K562 (cell line): ENCODE data around the gene LLGL1. TPM values are rescaled to one million over a fixed set of nuclear protein-coding genes. Genes with fewer than 3 reads are reported as not detected.

Source experiments
- ATF7 ChIP-seq: fragments of 450-650 bp; IDR thresholded peaks from 2 replicates; pipeline ENCODE4 v1.7.1; 2014; ENCODE audit warnings: mild to moderate bottlenecking, moderate library complexity
- CXXC5 ChIP-seq: fragments of 250-450 bp; sonication (Bioruptor Pico); IDR thresholded peaks from 2 replicates; pipeline ENCODE4 v1.8.0; 2022; ENCODE audit warnings: inconsistent platforms, mild to moderate bottlenecking, moderate library complexity
- DNMT1 ChIP-seq: fragments of 450-650 bp; IDR thresholded peaks from 2 replicates; pipeline ENCODE4 v1.6.1; 2016; ENCODE audit warnings: antibody characterized with exemption, mild to moderate bottlenecking
- E2F3 ChIP-seq: fragments of 250-450 bp; sonication (Bioruptor Pico); IDR thresholded peaks from 2 replicates; pipeline ENCODE4 v1.4.0; 2020; ENCODE audit warnings: mild to moderate bottlenecking
- FOS ChIP-seq: IDR thresholded peaks from 3 replicates; pipeline ENCODE4 v1.6.1; 2011; ENCODE audit not compliant: insufficient read length; ENCODE audit errors: extremely low read depth
- NFATC3 ChIP-seq: fragments of 450-650 bp; IDR thresholded peaks from 2 replicates; pipeline ENCODE4 v1.6.1; 2017; ENCODE audit warnings: mild to moderate bottlenecking
- NRF1 ChIP-seq, 2 experiments: fragments of 450-650 bp; IDR thresholded peaks in 1 of 2; conservative IDR thresholded peaks in 1 of 2; 2 replicates each; pipeline ENCODE4 v1.6.1; 2014; ENCODE audit warnings: mild to moderate bottlenecking in 2 of 2
- POLR2AphosphoS2 ChIP-seq: IDR thresholded peaks from 2 replicates; pipeline ENCODE4 v1.6.1; 2012; ENCODE audit warnings: low read length, improper control_type of control experiment
- POLR2G ChIP-seq: fragments of 200-400 bp; formaldehyde crosslinking; IDR thresholded peaks from 2 replicates; pipeline ENCODE4 v1.6.1; 2017; ENCODE audit warnings: low read depth, mild to moderate bottlenecking, antibody characterized with exemption, low read length, moderate library complexity
- RBFOX2 ChIP-seq: fragments of 200-400 bp; formaldehyde crosslinking; IDR thresholded peaks from 2 replicates; pipeline ENCODE4 v1.6.1; 2017; ENCODE audit warnings: low read depth, mild to moderate bottlenecking, low read length, moderate library complexity
- SIRT6 ChIP-seq: IDR thresholded peaks from one replicate; pipeline ENCODE4 v1.6.1; 2012; ENCODE audit warnings: low read depth, mild to moderate bottlenecking, control low read depth, inconsistent platforms, low read length, moderate library complexity
- SIX5 ChIP-seq, 2 experiments: IDR thresholded peaks; 2 replicates each; pipeline ENCODE4 v1.6.1; 2011; ENCODE audit warnings: low read length in 2 of 2, borderline replicate concordance in 1 of 2, low read depth in 1 of 2, mild to moderate bottlenecking in 1 of 2, moderate library complexity in 1 of 2; ENCODE audit not compliant: insufficient read depth in 1 of 2
- SNIP1 ChIP-seq: fragments of 450-650 bp; IDR thresholded peaks from 2 replicates; pipeline ENCODE4 v1.7.1; 2017; ENCODE audit warnings: low read depth, mild to moderate bottlenecking
- TAF15 ChIP-seq: fragments of 200-400 bp; formaldehyde crosslinking; IDR thresholded peaks from 2 replicates; pipeline ENCODE4 v1.6.1; 2017; ENCODE audit warnings: mild to moderate bottlenecking, low read depth, low read length, moderate library complexity
- U2AF2 ChIP-seq: fragments of 200-400 bp; formaldehyde crosslinking; optimal IDR thresholded peaks from 2 replicates; pipeline ENCODE3; 2017; ENCODE audit warnings: low read depth, mild to moderate bottlenecking, low read length
- ZNF143 ChIP-seq: sonication (generic); formaldehyde crosslinking; IDR thresholded peaks from 2 replicates; pipeline ENCODE4 v1.9.0; 2022; ENCODE audit warnings: mild to moderate bottlenecking, missing genetic modification reagents
- ZZZ3 ChIP-seq: fragments of 450-650 bp; IDR thresholded peaks from 2 replicates; pipeline ENCODE4 v1.6.1; 2016; ENCODE audit warnings: antibody characterized with exemption, mild to moderate bottlenecking, moderate library complexity
- polyA plus RNA-seq, 8 experiments: library from polyadenylated mRNA; depleted of rRNA in 4 of 8; stranded (reverse) in 5 of 8; unstranded in 3 of 8; fragments of >200 nt; fragmentation: Nextera tagmentation in 2 of 8; fragmentation: Illumina TruSeq in 1 of 8; extraction: Ambion mirVana in 2 of 8; extraction: Trizol in 1 of 8; gene quantifications; 2 replicates each; pipeline versions ENCODE4 v1.2.1 to v1.2.3, GENCODE V29; 2011 to 2014; ENCODE audit warnings: inconsistent platforms in 1 of 8, missing spikeins in 1 of 8
- total RNA-seq, 7 experiments: library from RNA; depleted of rRNA in 6 of 7; stranded (reverse); fragments of >200 nt in 6 of 7; fragmentation: Illumina TruSeq in 2 of 7; extraction: Trizol in 2 of 7; gene quantifications; 2 replicates each; pipeline versions ENCODE4 v1.2.1 to v1.2.3, GENCODE V29; 2011 to 2021; ENCODE audit warnings: low replicate concordance in 1 of 7
- TF ChIP-seq, protein P1 (sequence below): fragments of 250-450 bp; sonication (Bioruptor Pico); IDR thresholded peaks from 2 replicates; pipeline ENCODE4 v1.4.0; 2020; ENCODE audit warnings: mild to moderate bottlenecking, moderate library complexity
- TF ChIP-seq, protein P2 (sequence below): sonication (generic); formaldehyde crosslinking; IDR thresholded peaks from 2 replicates; pipeline ENCODE4 v1.4.0; 2020; ENCODE audit warnings: mild to moderate bottlenecking, missing genetic modification reagents
- TF ChIP-seq, protein P3 (sequence below): conservative IDR thresholded peaks from 2 replicates; pipeline ENCODE4 v1.6.1; 2011; ENCODE audit warnings: low read depth, mild to moderate bottlenecking, low read length; ENCODE audit not compliant: control insufficient read depth
- TF ChIP-seq, protein P4 (sequence below): fragments of 450-650 bp; IDR thresholded peaks from 2 replicates; pipeline ENCODE4 v1.6.1; 2016
- TF ChIP-seq, protein P5 (sequence below): fragments of 250-450 bp; sonication (Bioruptor Pico); IDR thresholded peaks from 2 replicates; pipeline ENCODE4 v1.4.0; 2020; ENCODE audit warnings: mild to moderate bottlenecking

The LLGL1 gene
- total and polyA plus RNA-seq, 9 of the 15 experiments (the other 6 are each of a cell fraction or from before 2014, with no cell fraction given), result 0.11 to 12.9 (median 5.3) TPM; not detected in 1

DNA sequence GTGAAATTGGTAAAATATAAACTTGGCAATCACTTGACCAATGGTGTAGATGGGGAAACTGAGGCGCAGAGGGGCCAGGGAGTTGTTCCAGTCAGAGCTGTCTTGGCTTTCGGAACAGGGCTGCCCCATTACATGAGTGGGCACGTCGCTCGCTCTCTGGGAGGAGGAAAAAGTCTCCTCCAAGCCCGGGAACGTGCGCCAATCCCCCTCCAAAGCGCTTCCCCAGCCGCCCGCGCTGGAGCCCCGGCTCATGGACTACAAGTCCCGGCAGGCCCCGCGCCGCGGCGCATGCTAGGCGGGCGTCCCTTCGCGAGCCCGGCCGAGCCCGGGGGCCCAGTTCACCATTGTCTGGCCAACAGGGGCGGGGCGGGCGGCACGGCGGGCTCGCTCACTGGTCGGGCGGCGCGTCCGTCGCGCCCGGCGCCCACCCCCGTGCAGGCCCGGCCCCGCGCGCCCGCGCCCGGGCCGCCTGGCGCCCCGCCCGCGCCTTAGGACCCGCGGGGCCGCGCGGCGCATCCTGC lies at the start of gene LLGL1 (continued):
- TF ChIP-seq, protein P1, sequence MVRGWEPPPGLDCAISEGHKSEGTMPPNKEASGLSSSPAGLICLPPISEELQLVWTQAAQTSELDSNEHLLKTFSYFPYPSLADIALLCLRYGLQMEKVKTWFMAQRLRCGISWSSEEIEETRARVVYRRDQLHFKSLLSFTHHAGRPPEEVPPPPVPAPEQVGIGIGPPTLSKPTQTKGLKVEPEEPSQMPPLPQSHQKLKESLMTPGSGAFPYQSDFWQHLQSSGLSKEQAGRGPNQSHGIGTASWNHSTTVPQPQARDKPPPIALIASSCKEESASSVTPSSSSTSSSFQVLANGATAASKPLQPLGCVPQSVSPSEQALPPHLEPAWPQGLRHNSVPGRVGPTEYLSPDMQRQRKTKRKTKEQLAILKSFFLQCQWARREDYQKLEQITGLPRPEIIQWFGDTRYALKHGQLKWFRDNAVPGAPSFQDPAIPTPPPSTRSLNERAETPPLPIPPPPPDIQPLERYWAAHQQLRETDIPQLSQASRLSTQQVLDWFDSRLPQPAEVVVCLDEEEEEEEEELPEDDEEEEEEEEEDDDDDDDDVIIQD (CRISPR knock-in tag), result no peak
- peak; percentile 79 to 82 for TF ChIP-seq NRF1 (conservative IDR thresholded peaks at IDR 0.05 in 1 of 2, IDR thresholded peaks at IDR 0.05 in 1 of 2)
- TF ChIP-seq, protein P2, sequence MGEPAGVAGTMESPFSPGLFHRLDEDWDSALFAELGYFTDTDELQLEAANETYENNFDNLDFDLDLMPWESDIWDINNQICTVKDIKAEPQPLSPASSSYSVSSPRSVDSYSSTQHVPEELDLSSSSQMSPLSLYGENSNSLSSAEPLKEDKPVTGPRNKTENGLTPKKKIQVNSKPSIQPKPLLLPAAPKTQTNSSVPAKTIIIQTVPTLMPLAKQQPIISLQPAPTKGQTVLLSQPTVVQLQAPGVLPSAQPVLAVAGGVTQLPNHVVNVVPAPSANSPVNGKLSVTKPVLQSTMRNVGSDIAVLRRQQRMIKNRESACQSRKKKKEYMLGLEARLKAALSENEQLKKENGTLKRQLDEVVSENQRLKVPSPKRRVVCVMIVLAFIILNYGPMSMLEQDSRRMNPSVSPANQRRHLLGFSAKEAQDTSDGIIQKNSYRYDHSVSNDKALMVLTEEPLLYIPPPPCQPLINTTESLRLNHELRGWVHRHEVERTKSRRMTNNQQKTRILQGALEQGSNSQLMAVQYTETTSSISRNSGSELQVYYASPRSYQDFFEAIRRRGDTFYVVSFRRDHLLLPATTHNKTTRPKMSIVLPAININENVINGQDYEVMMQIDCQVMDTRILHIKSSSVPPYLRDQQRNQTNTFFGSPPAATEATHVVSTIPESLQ, result no peak
- peak; percentile 72 for TF ChIP-seq CXXC5 (CRISPR knock-in tag)
- TF ChIP-seq, protein P3, sequence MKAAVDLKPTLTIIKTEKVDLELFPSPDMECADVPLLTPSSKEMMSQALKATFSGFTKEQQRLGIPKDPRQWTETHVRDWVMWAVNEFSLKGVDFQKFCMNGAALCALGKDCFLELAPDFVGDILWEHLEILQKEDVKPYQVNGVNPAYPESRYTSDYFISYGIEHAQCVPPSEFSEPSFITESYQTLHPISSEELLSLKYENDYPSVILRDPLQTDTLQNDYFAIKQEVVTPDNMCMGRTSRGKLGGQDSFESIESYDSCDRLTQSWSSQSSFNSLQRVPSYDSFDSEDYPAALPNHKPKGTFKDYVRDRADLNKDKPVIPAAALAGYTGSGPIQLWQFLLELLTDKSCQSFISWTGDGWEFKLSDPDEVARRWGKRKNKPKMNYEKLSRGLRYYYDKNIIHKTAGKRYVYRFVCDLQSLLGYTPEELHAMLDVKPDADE, result peak; percentile 88
- no peak for TF ChIP-seq SIRT6
- TF ChIP-seq E2F3 (CRISPR knock-in tag), result 0 out of 2 replicates have a peak, but pooled peaks have one; percentile 17
- no peak for TF ChIP-seq U2AF2
- TF ChIP-seq, protein P4, sequence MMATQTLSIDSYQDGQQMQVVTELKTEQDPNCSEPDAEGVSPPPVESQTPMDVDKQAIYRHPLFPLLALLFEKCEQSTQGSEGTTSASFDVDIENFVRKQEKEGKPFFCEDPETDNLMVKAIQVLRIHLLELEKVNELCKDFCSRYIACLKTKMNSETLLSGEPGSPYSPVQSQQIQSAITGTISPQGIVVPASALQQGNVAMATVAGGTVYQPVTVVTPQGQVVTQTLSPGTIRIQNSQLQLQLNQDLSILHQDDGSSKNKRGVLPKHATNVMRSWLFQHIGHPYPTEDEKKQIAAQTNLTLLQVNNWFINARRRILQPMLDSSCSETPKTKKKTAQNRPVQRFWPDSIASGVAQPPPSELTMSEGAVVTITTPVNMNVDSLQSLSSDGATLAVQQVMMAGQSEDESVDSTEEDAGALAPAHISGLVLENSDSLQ, result peak; percentile 73
- TF ChIP-seq SNIP1, result peak; percentile 88
- TF ChIP-seq SIX5 (IDR thresholded peaks at IDR 0.05; ENCODE audit: borderline replicate concordance in 1 of 2, insufficient read depth in 1 of 2, low read depth in 1 of 2, low read length in 2 of 2), result peak; percentile 61 to 63; a peak in 3 of 4 replicates
- no peak for TF ChIP-seq POLR2AphosphoS2
- TF ChIP-seq TAF15, result no peak
- peak; percentile 68 for TF ChIP-seq FOS
- peak; percentile 87 for TF ChIP-seq ZNF143 (CRISPR knock-in tag)
- TF ChIP-seq NFATC3, result peak; percentile 98
- TF ChIP-seq DNMT1, result no peak
- TF ChIP-seq, protein P5, sequence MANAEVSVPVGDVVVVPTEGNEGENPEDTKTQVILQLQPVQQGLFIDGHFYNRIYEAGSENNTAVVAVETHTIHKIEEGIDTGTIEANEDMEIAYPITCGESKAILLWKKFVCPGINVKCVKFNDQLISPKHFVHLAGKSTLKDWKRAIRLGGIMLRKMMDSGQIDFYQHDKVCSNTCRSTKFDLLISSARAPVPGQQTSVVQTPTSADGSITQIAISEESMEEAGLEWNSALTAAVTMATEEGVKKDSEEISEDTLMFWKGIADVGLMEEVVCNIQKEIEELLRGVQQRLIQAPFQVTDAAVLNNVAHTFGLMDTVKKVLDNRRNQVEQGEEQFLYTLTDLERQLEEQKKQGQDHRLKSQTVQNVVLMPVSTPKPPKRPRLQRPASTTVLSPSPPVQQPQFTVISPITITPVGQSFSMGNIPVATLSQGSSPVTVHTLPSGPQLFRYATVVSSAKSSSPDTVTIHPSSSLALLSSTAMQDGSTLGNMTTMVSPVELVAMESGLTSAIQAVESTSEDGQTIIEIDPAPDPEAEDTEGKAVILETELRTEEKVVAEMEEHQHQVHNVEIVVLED (CRISPR knock-in tag), result peak; percentile 61
- peak; percentile 49 for TF ChIP-seq POLR2G
- TF ChIP-seq ATF7, result peak; percentile 19; the same call in 1 of the 2 replicates
- peak; percentile 35; the same call in 1 of the 2 replicates for TF ChIP-seq RBFOX2
- no peak for TF ChIP-seq ZZZ3
